ENCODE data around the gene BLMH.

BLMH gene

GRCh38 chr17:30222251-30222650 is 69.5 kb downstream of the BLMH start:
- no peaks in the 10 kb centered on the region for H3K27me3 ChIP-seq (ENCODE audit: control insufficient read depth in 1 of 2, insufficient read depth in 2 of 2, low read length in 2 of 2)
- peak overlapping the region in 1 of 2 donors; percentile 12 for H3K9ac ChIP-seq (ENCODE audit: low read depth in 1 of 2, low read length in 2 of 2)
- H3K36me3 ChIP-seq (ENCODE audit: control insufficient read depth in 1 of 2, insufficient read depth in 2 of 2, low read length in 2 of 2): peaks cover 0 to 3% of the 10 kb centered on the region in 2 donors
- H3K4me1 ChIP-seq (ENCODE audit: control insufficient read depth in 1 of 2, insufficient read depth in 2 of 2, low read length in 2 of 2): peaks cover 31 to 35% of the 10 kb centered on the region in 2 donors
- H3K27ac ChIP-seq (ENCODE audit: low read depth, low read length): no peak overlapping the region
- H3K9me3 ChIP-seq (ENCODE audit: control insufficient read depth in 1 of 2, low read length in 2 of 2): no peaks in the 10 kb centered on the region
- H3K4me3 ChIP-seq (ENCODE audit: low read depth in 1 of 2, low read length in 2 of 2): peak overlapping the region; percentile 12 to 48

GRCh38 chr17:30221346-30221745 is 70.4 kb downstream of the BLMH start:
- H3K9ac ChIP-seq (ENCODE audit: low read depth in 1 of 2, low read length in 2 of 2): no peak overlapping the region
- no peaks in the 10 kb centered on the region for H3K9me3 ChIP-seq (ENCODE audit: control insufficient read depth in 1 of 2, low read length in 2 of 2)
- peaks cover 0 to 7% of the 10 kb centered on the region in 2 donors for H3K36me3 ChIP-seq (ENCODE audit: control insufficient read depth in 1 of 2, insufficient read depth in 2 of 2, low read length in 2 of 2)
- no peak overlapping the region for H3K4me3 ChIP-seq (ENCODE audit: low read depth in 1 of 2, low read length in 2 of 2)
- H3K27ac ChIP-seq (ENCODE audit: low read depth, low read length): no peak overlapping the region
- H3K4me1 ChIP-seq (ENCODE audit: control insufficient read depth in 1 of 2, insufficient read depth in 2 of 2, low read length in 2 of 2): peaks cover 31 to 35% of the 10 kb centered on the region in 2 donors
- H3K27me3 ChIP-seq (ENCODE audit: control insufficient read depth in 1 of 2, insufficient read depth in 2 of 2, low read length in 2 of 2): no peaks in the 10 kb centered on the region

- Histone ChIP-seq H3K4me3 (ENCODE audit: low read depth in 1 of 2, low read length in 2 of 2) (no peak overlapping the region), H3K27ac (ENCODE audit: low read depth, low read length) (no peak overlapping the region), H3K36me3 (ENCODE audit: control insufficient read depth in 1 of 2, insufficient read depth in 2 of 2, low read length in 2 of 2) (peaks cover 0 to 7% of the 10 kb centered on the region in 2 donors), H3K27me3 (ENCODE audit: control insufficient read depth in 1 of 2, insufficient read depth in 2 of 2, low read length in 2 of 2) (no peaks in the 10 kb centered on the region), H3K9me3 (ENCODE audit: control insufficient read depth in 1 of 2, low read length in 2 of 2) (no peaks in the 10 kb centered on the region), H3K4me1 (ENCODE audit: control insufficient read depth in 1 of 2, insufficient read depth in 2 of 2, low read length in 2 of 2) (peaks cover 24 to 29% of the 10 kb centered on the region in 2 donors), H3K9ac (ENCODE audit: low read depth in 1 of 2, low read length in 2 of 2) (no peak overlapping the region)
These were observed 71.3 kb downstream of the BLMH start for GRCh38 chr17:30220414-30220813.

GRCh38 chr17:30219833-30220232 is 71.9 kb downstream of the BLMH start:
- no peaks in the 10 kb centered on the region for H3K27me3 ChIP-seq (ENCODE audit: control insufficient read depth in 1 of 2, insufficient read depth in 2 of 2, low read length in 2 of 2)
- peak overlapping the region; percentile 27 to 36 for H3K4me3 ChIP-seq (ENCODE audit: low read depth in 1 of 2, low read length in 2 of 2)
- peaks cover 0 to 7% of the 10 kb centered on the region in 2 donors for H3K36me3 ChIP-seq (ENCODE audit: control insufficient read depth in 1 of 2, insufficient read depth in 2 of 2, low read length in 2 of 2)
- H3K9me3 ChIP-seq (ENCODE audit: control insufficient read depth in 1 of 2, low read length in 2 of 2): no peaks in the 10 kb centered on the region
- no peak overlapping the region for H3K27ac ChIP-seq (ENCODE audit: low read depth, low read length)
- H3K9ac ChIP-seq (ENCODE audit: low read depth in 1 of 2, low read length in 2 of 2): no peak overlapping the region
- H3K4me1 ChIP-seq (ENCODE audit: control insufficient read depth in 1 of 2, insufficient read depth in 2 of 2, low read length in 2 of 2): peaks cover 20 to 28% of the 10 kb centered on the region in 2 donors

- H3K4me3 ChIP-seq (ENCODE audit: low read depth in 1 of 2, low read length in 2 of 2): peak overlapping the region; percentile 27 to 36
- no peaks in the 10 kb centered on the region for H3K9me3 ChIP-seq (ENCODE audit: control insufficient read depth in 1 of 2, low read length in 2 of 2)
- no peak overlapping the region for H3K27ac ChIP-seq (ENCODE audit: low read depth, low read length)
- H3K27me3 ChIP-seq (ENCODE audit: control insufficient read depth in 1 of 2, insufficient read depth in 2 of 2, low read length in 2 of 2): no peaks in the 10 kb centered on the region
- H3K4me1 ChIP-seq (ENCODE audit: control insufficient read depth in 1 of 2, insufficient read depth in 2 of 2, low read length in 2 of 2): peaks cover 20 to 28% of the 10 kb centered on the region in 2 donors
- peaks cover 0 to 7% of the 10 kb centered on the region in 2 donors for H3K36me3 ChIP-seq (ENCODE audit: control insufficient read depth in 1 of 2, insufficient read depth in 2 of 2, low read length in 2 of 2)
- H3K9ac ChIP-seq (ENCODE audit: low read depth in 1 of 2, low read length in 2 of 2): no peak overlapping the region
These were observed 72.4 kb downstream of the BLMH start for GRCh38 chr17:30219315-30219714.

GRCh38 chr17:30218799-30219198 is 72.9 kb downstream of the BLMH start:
- Histone ChIP-seq H3K9me3 (ENCODE audit: control insufficient read depth in 1 of 2, low read length in 2 of 2) (no peaks in the 10 kb centered on the region), H3K9ac (ENCODE audit: low read depth in 1 of 2, low read length in 2 of 2) (no peak overlapping the region), H3K27ac (ENCODE audit: low read depth, low read length) (no peak overlapping the region), H3K27me3 (ENCODE audit: control insufficient read depth in 1 of 2, insufficient read depth in 2 of 2, low read length in 2 of 2) (no peaks in the 10 kb centered on the region), H3K36me3 (ENCODE audit: control insufficient read depth in 1 of 2, insufficient read depth in 2 of 2, low read length in 2 of 2) (peaks cover 0 to 7% of the 10 kb centered on the region in 2 donors), H3K4me1 (ENCODE audit: control insufficient read depth in 1 of 2, insufficient read depth in 2 of 2, low read length in 2 of 2) (peaks cover 20 to 28% of the 10 kb centered on the region in 2 donors), H3K4me3 (ENCODE audit: low read depth in 1 of 2, low read length in 2 of 2) (no peak overlapping the region)

GRCh38 chr17:30217746-30218245 is 73.9 kb downstream of the BLMH start:
- Histone ChIP-seq H3K9ac (ENCODE audit: low read depth in 1 of 2, low read length in 2 of 2) (no peak overlapping the region), H3K27ac (ENCODE audit: low read depth, low read length) (no peak overlapping the region), H3K9me3 (ENCODE audit: control insufficient read depth in 1 of 2, low read length in 2 of 2) (no peaks in the 10 kb centered on the region), H3K4me1 (ENCODE audit: control insufficient read depth in 1 of 2, insufficient read depth in 2 of 2, low read length in 2 of 2) (peaks cover 12 to 19% of the 10 kb centered on the region in 2 donors), H3K27me3 (ENCODE audit: control insufficient read depth in 1 of 2, insufficient read depth in 2 of 2, low read length in 2 of 2) (no peaks in the 10 kb centered on the region), H3K36me3 (ENCODE audit: control insufficient read depth in 1 of 2, insufficient read depth in 2 of 2, low read length in 2 of 2) (peaks cover 0 to 7% of the 10 kb centered on the region in 2 donors), H3K4me3 (ENCODE audit: low read depth in 1 of 2, low read length in 2 of 2) (no peak overlapping the region)

- Histone ChIP-seq H3K27me3 (ENCODE audit: control insufficient read depth in 1 of 2, insufficient read depth in 2 of 2, low read length in 2 of 2) (no peaks in the 10 kb centered on the region), H3K4me1 (ENCODE audit: control insufficient read depth in 1 of 2, insufficient read depth in 2 of 2, low read length in 2 of 2) (peaks cover 12 to 15% of the 10 kb centered on the region in 2 donors), H3K36me3 (ENCODE audit: control insufficient read depth in 1 of 2, insufficient read depth in 2 of 2, low read length in 2 of 2) (peaks cover 0 to 7% of the 10 kb centered on the region in 2 donors), H3K27ac (ENCODE audit: low read depth, low read length) (no peak overlapping the region), H3K9ac (ENCODE audit: low read depth in 1 of 2, low read length in 2 of 2) (no peak overlapping the region), H3K4me3 (ENCODE audit: low read depth in 1 of 2, low read length in 2 of 2) (no peak overlapping the region), H3K9me3 (ENCODE audit: control insufficient read depth in 1 of 2, low read length in 2 of 2) (no peaks in the 10 kb centered on the region)
These were observed 74.7 kb downstream of the BLMH start for GRCh38 chr17:30217054-30217453.

- H3K27me3 ChIP-seq (ENCODE audit: control insufficient read depth in 1 of 2, insufficient read depth in 2 of 2, low read length in 2 of 2): no peaks in the 10 kb centered on the region
- no peaks in the 10 kb centered on the region for H3K4me1 ChIP-seq (ENCODE audit: control insufficient read depth in 1 of 2, insufficient read depth in 2 of 2, low read length in 2 of 2)
- no peak overlapping the region for H3K9ac ChIP-seq (ENCODE audit: low read depth in 1 of 2, low read length in 2 of 2)
- no peak overlapping the region for H3K27ac ChIP-seq (ENCODE audit: low read depth, low read length)
- H3K4me3 ChIP-seq (ENCODE audit: low read depth in 1 of 2, low read length in 2 of 2): no peak overlapping the region
- H3K9me3 ChIP-seq (ENCODE audit: control insufficient read depth in 1 of 2, low read length in 2 of 2): no peaks in the 10 kb centered on the region
- H3K36me3 ChIP-seq (ENCODE audit: control insufficient read depth in 1 of 2, insufficient read depth in 2 of 2, low read length in 2 of 2): peaks cover 0 to 7% of the 10 kb centered on the region in 2 donors
These were observed 79.0 kb downstream of the BLMH start for GRCh38 chr17:30212750-30213149.

- Histone ChIP-seq H3K27me3 (ENCODE audit: control insufficient read depth in 1 of 2, insufficient read depth in 2 of 2, low read length in 2 of 2) (no peaks in the 10 kb centered on the region), H3K27ac (ENCODE audit: low read depth, low read length) (no peak overlapping the region), H3K4me1 (ENCODE audit: control insufficient read depth in 1 of 2, insufficient read depth in 2 of 2, low read length in 2 of 2) (no peaks in the 10 kb centered on the region), H3K9me3 (ENCODE audit: control insufficient read depth in 1 of 2, low read length in 2 of 2) (no peaks in the 10 kb centered on the region), H3K4me3 (ENCODE audit: low read depth in 1 of 2, low read length in 2 of 2) (no peak overlapping the region), H3K9ac (ENCODE audit: low read depth in 1 of 2, low read length in 2 of 2) (no peak overlapping the region), H3K36me3 (ENCODE audit: control insufficient read depth in 1 of 2, insufficient read depth in 2 of 2, low read length in 2 of 2) (no peaks in the 10 kb centered on the region)
These were observed 80.4 kb downstream of the BLMH start for GRCh38 chr17:30211371-30211770.
